Muscle layer of duodenum (tissue), 2 donors: ENCODE results near the gene A1BG.
A peak's percentile ranks its signal among the peaks of the same experiment; 100 is the strongest.

Experiments
- H3K27ac ChIP-seq: one replicate; pipeline ENCODE4 v1.7.0; 2013; ENCODE audit warnings: mild to moderate bottlenecking, low read length
- H3K27me3 ChIP-seq: one replicate; pipeline ENCODE4 v1.7.0; 2013; ENCODE audit warnings: low read depth, mild to moderate bottlenecking, control low read depth, low read length
- H3K36me3 ChIP-seq, 2 donors: one replicate each; pipeline ENCODE4 v1.7.0; 2013; ENCODE audit warnings: low read length in 2 of 2, control low read depth in 1 of 2, mild to moderate bottlenecking in 1 of 2; ENCODE audit not compliant: insufficient read depth in 2 of 2, control insufficient read depth in 1 of 2
- H3K4me1 ChIP-seq, 2 donors: one replicate each; pipeline ENCODE4 v1.7.0; 2013; ENCODE audit warnings: low read length in 2 of 2, mild to moderate bottlenecking in 2 of 2, control low read depth in 1 of 2, moderate library complexity in 1 of 2; ENCODE audit not compliant: insufficient read depth in 2 of 2, control insufficient read depth in 1 of 2
- H3K4me3 ChIP-seq, 2 donors: one replicate each; pipeline ENCODE4 v1.7.0; 2013; ENCODE audit warnings: low read length in 2 of 2, low read depth in 1 of 2, mild to moderate bottlenecking in 1 of 2
- H3K9me3 ChIP-seq, 2 donors: one replicate each; pipeline ENCODE4 v1.7.0; 2013; ENCODE audit warnings: low read length in 2 of 2, control low read depth in 1 of 2, mild to moderate bottlenecking in 1 of 2; ENCODE audit not compliant: control insufficient read depth in 1 of 2
- donor health status: healthy.

Gene A1BG

GRCh38 chr19:58305065-58305931 lies 48.0 kb downstream of the A1BG start, which contains the start of gene ERVK3-1:
Gene ERVK3-1, plus strand, starts transcription at chr19:58305377. Its CDS starts 6,792 bp downstream, at chr19:58312169.
- H3K4me1 ChIP-seq = peaks cover 0 to 8% of the 10 kb centered on the region in 2 donors
- peaks cover 0 to 3% of the 10 kb centered on the region in 2 donors for H3K9me3 ChIP-seq
- peaks cover 24 to 37% of the 10 kb centered on the region in 2 donors for H3K36me3 ChIP-seq
- no peaks in the 10 kb centered on the region for H3K27me3 ChIP-seq
- peak within 1 kb of the TSS; percentile 85 for H3K27ac ChIP-seq
- H3K4me3 ChIP-seq = peak within 1 kb of the TSS; percentile 89 to 94

DNA sequence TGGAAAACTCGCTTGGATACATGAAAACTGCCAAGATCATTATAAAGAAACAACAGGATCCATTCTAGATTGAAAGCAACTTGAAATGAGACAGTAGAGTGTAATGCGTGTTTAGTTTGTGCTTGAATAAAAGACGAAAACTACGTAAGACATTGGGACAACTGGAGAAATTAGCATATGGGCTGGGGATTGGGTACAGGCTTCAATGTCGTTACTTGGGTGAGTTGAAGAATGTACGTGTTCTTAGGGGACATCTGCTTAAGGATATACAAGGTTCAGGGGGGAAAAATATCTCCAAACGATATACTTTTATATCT lies 48.6 kb downstream of the A1BG start:
- peaks cover 24 to 43% of the 10 kb centered on the region in 2 donors for H3K36me3 ChIP-seq
- peak overlapping the region; percentile 85 for H3K27ac ChIP-seq
- H3K9me3 ChIP-seq = peaks cover 0 to 3% of the 10 kb centered on the region in 2 donors
- H3K4me1 ChIP-seq = peaks cover 0 to 8% of the 10 kb centered on the region in 2 donors
- no peaks in the 10 kb centered on the region for H3K27me3 ChIP-seq
- peak overlapping the region; percentile 89 to 94 for H3K4me3 ChIP-seq

DNA sequence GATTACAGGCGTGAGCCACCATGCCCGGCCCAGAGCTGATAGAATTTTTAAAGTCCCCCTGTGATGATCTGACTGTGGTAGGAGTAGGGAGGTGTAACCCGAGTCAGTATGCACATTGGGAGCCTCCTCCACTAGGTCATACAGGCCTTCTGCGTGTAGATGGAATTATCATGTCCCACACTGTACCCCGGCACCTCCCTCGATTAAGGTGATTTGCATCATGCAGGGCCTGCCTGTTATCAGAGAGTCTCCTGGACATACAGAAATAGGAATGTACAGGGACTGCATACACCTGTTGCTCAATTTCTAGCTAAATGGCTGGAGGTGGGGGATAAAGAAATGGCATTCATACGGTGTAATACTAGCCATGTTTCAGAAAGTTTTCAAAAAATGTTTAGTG lies 49.0 kb downstream of the A1BG start:
- H3K4me3 ChIP-seq = no peak overlapping the region
- H3K27ac ChIP-seq = no peak overlapping the region
- H3K27me3 ChIP-seq = no peaks in the 10 kb centered on the region
- H3K4me1 ChIP-seq = peaks cover 0 to 8% of the 10 kb centered on the region in 2 donors
- peaks cover 19 to 46% of the 10 kb centered on the region in 2 donors for H3K36me3 ChIP-seq
- H3K9me3 ChIP-seq = peaks cover 0 to 3% of the 10 kb centered on the region in 2 donors

- no peak overlapping the region for H3K27ac ChIP-seq
- H3K27me3 ChIP-seq = no peaks in the 10 kb centered on the region
- H3K4me3 ChIP-seq = peak overlapping the region in 1 of 2 donors; percentile 41
- no peaks in the 10 kb centered on the region for H3K4me1 ChIP-seq
- H3K9me3 ChIP-seq = peaks cover 3 to 13% of the 10 kb centered on the region in 2 donors
- peaks cover 0 to 53% of the 10 kb centered on the region in 2 donors for H3K36me3 ChIP-seq
These were observed 52.7 kb downstream of the A1BG start for GRCh38 chr19:58300620-58301019.

DNA sequence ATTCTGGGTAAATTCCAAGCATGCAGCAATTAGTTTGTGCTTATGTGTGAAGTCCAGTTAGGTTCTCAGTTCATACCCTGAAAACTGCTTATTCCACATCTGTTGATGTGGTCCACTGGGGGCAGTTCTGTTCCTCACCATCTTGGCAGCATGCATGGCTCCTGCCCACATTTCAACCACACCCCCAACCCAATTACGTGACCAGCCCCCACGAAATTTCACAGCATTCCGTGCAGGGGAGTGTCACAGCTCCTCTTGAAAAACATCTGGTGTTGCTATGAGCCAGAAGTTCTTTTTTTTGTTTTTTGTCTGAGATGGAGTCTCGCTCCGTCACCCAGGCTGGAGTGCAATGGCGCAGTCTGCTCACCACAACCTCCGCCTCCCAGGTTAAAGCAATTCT lies 57.2 kb downstream of the A1BG start:
- Histone ChIP-seq H3K4me3 (peak overlapping the region in 1 of 2 donors; percentile 40), H3K36me3 (peaks cover 38 to 92% of the 10 kb centered on the region in 2 donors)

More for the DNA sequence above, 57.2 kb downstream of the A1BG start:
- Histone ChIP-seq H3K9me3 (peaks cover 28 to 40% of the 10 kb centered on the region in 2 donors), H3K27me3 (no peaks in the 10 kb centered on the region), H3K27ac (no peak overlapping the region), H3K4me1 (no peaks in the 10 kb centered on the region)
